Endothelial cell (in vitro differentiated cells): ENCODE results near the gene GCNT4. TPM values are rescaled to one million over a fixed set of nuclear protein-coding genes. Genes with fewer than 3 reads are reported as not detected.
"Not testable (repeated sequence)": the region's sequence is repeated elsewhere in the genome, so short reads cannot be mapped to it uniquely, and the experiment has no call there.

Experiments
- DNase-seq: peaks from one replicate; pipeline ENCODE4 v3.0.0; 2021; ENCODE audit warnings: low spot score
- H3K27ac Mint-ChIP-seq: one replicate; pipeline ENCODE4 v1.8.0; 2021; ENCODE audit warnings: mixed read lengths, inconsistent platforms; ENCODE audit not compliant: unreplicated experiment
- H3K27me3 Mint-ChIP-seq: one replicate; pipeline ENCODE4 v1.8.0; 2021; ENCODE audit warnings: mild to moderate bottlenecking, moderate library complexity, mixed read lengths, inconsistent platforms; ENCODE audit not compliant: unreplicated experiment
- H3K36me3 Mint-ChIP-seq: one replicate; pipeline ENCODE4 v1.8.0; 2021; ENCODE audit warnings: mild to moderate bottlenecking, low read depth, mixed read lengths, inconsistent platforms; ENCODE audit not compliant: unreplicated experiment
- H3K4me1 Mint-ChIP-seq: one replicate; pipeline ENCODE4 v1.8.0; 2021; ENCODE audit warnings: mild to moderate bottlenecking, mixed read lengths, inconsistent platforms; ENCODE audit not compliant: unreplicated experiment
- H3K4me3 Mint-ChIP-seq: one replicate; pipeline ENCODE4 v1.8.0; 2021; ENCODE audit warnings: mild to moderate bottlenecking, mixed read lengths, inconsistent platforms; ENCODE audit not compliant: unreplicated experiment
- H3K9me3 Mint-ChIP-seq: one replicate; pipeline ENCODE4 v1.8.0; 2021; ENCODE audit warnings: mixed read lengths, inconsistent platforms; ENCODE audit not compliant: unreplicated experiment
- long read RNA-seq: library from polyadenylated mRNA; unstranded; transcript quantifications from one replicate; pipeline ENCODE4 v2.0.0, GENCODE V29; 2020; ENCODE audit not compliant: unreplicated experiment
- total RNA-seq: library from RNA; stranded (reverse); fragmentation: NEBNext Ultra II Directional; extraction: Animal tissue kit (Norgen Biotek cat#: 25700); gene quantifications from one replicate; pipeline ENCODE4 v1.2.1, GENCODE V29; 2021; ENCODE audit not compliant: unreplicated experiment
- TF ChIP-seq, protein P1 (sequence below): fragments of 200-600 bp; sonication (generic); IDR thresholded peaks from one replicate; pipeline ENCODE4 v1.5.0; 2021; ENCODE audit warnings: antibody characterized with exemption; ENCODE audit not compliant: unreplicated experiment

Gene GCNT4, protein sequence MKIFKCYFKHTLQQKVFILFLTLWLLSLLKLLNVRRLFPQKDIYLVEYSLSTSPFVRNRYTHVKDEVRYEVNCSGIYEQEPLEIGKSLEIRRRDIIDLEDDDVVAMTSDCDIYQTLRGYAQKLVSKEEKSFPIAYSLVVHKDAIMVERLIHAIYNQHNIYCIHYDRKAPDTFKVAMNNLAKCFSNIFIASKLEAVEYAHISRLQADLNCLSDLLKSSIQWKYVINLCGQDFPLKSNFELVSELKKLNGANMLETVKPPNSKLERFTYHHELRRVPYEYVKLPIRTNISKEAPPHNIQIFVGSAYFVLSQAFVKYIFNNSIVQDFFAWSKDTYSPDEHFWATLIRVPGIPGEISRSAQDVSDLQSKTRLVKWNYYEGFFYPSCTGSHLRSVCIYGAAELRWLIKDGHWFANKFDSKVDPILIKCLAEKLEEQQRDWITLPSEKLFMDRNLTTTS
- total RNA-seq = 0.54 TPM
- long read RNA-seq, full-length matches to known transcripts = 1 of 1 reads
- long read RNA-seq, partial matches to known transcripts = 0 of 1 reads
- long read RNA-seq, other reads (novel, unspliced or antisense) = 0 of 1 reads

DNA sequence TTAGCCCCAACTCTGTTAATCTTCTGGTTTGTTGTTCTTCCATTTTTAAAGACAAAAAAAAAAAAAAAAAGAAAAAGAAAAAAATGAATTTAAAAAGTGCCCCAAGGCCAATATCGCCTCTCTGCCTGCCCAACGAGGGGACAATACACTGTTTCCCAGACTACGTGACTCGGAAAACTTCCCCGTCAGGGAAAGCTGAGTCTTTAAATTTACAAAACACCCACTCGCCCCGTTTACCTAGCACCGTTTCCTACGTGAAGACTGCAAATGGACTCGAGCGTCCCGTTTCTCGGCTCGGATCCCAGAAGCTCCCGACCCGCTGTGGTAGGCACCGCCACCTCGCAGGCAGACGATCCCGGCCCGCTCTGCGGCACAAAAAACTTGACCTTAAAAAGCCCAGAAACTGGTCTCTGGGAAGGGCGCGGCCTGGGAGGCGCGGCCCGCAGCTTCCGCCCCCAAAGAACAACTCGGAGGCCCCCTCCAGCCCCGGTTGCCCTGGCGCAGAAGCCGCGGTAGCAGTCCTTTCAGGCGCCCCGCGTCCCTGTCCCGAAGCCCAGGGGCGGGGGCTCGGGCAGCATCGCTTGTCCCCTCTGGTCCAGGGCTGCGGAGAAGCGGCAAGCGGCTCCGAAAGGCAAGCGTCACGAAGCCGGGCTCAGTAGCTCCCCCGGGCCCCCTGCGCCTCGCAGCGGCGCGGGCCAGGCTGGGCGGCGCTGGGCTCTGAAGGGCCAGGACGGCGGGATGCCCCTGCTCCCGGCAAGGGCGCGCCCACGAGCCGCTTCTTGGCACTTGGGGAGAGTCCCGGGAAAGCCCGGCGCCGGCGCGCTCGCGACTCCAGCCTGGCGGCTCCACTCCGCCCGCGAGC lies at the start of gene GCNT4:
TSS of gene GCNT4 (minus strand) at position 367 of the 862 bp plus-strand sequence. CDS start 22,521 bp downstream, outside the sequence.
- no peaks in the 10 kb centered on the region for H3K36me3 Mint-ChIP-seq
- H3K4me1 Mint-ChIP-seq = peaks cover 31% of the 10 kb centered on the region
- TF ChIP-seq, protein P1, sequence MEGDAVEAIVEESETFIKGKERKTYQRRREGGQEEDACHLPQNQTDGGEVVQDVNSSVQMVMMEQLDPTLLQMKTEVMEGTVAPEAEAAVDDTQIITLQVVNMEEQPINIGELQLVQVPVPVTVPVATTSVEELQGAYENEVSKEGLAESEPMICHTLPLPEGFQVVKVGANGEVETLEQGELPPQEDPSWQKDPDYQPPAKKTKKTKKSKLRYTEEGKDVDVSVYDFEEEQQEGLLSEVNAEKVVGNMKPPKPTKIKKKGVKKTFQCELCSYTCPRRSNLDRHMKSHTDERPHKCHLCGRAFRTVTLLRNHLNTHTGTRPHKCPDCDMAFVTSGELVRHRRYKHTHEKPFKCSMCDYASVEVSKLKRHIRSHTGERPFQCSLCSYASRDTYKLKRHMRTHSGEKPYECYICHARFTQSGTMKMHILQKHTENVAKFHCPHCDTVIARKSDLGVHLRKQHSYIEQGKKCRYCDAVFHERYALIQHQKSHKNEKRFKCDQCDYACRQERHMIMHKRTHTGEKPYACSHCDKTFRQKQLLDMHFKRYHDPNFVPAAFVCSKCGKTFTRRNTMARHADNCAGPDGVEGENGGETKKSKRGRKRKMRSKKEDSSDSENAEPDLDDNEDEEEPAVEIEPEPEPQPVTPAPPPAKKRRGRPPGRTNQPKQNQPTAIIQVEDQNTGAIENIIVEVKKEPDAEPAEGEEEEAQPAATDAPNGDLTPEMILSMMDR = no peak
- peak; percentile 51 for DNase-seq
- H3K9me3 Mint-ChIP-seq = no peaks in the 10 kb centered on the region
- H3K4me3 Mint-ChIP-seq = peak within 1 kb of the TSS; percentile 89
- H3K27me3 Mint-ChIP-seq = peaks cover 16% of the 10 kb centered on the region
- no peak within 1 kb of the TSS for H3K27ac Mint-ChIP-seq

DNA sequence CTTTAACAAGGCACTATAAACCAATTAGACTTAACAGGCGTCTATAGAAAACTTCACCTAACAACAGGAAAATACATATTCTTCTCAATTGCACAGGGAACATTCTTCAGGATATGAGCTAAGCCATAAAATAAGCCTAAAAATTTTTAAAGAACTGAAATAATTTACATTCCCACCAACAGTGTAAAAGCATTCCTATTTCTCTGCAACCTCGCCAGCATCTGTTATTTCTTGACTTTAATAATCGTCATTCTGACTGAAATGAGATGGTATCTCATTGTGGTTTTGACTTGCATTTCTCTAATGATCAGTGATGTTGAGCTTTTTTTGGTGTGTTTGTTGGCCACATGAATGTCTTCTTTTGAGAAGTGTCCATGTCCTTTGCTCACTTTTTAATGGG lies 43.6 kb upstream of the GCNT4 start:
- H3K9me3 Mint-ChIP-seq, H3K4me3 Mint-ChIP-seq: not testable (repeated sequence)

DNA sequence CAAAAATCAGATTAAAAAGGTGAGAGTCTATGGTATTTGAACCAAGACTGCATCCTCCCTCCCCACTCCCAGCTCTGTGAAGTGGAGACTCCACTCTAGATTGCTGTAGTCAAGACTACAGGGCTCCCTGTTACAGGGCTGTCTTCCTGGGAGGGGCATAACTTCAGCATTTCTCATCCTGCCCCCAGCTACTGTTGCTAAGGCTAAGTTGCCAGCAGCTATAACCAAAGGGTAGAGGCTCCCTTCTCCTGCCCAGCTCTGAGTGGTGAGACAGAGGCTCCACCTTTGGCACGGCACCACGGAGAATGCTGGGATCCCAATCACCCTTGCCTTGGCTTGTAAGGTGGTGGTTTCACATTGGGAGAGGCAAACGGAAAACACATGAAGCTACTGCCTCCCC lies 39.2 kb upstream of the GCNT4 start:
- Mint-ChIP-seq H3K9me3 (no peaks in the 10 kb centered on the region), H3K4me1 (no peaks in the 10 kb centered on the region), H3K27ac (no peak overlapping the region), H3K36me3 (no peaks in the 10 kb centered on the region), H3K4me3 (no peak overlapping the region), H3K27me3 (no peaks in the 10 kb centered on the region)
- TF ChIP-seq, protein P1 = no peak
- no peak for DNase-seq

More for the DNA sequence above, 43.6 kb upstream of the GCNT4 start:
- H3K4me1 Mint-ChIP-seq, H3K36me3 Mint-ChIP-seq, H3K27ac Mint-ChIP-seq, DNase-seq, H3K27me3 Mint-ChIP-seq: not testable (repeated sequence)

DNA sequence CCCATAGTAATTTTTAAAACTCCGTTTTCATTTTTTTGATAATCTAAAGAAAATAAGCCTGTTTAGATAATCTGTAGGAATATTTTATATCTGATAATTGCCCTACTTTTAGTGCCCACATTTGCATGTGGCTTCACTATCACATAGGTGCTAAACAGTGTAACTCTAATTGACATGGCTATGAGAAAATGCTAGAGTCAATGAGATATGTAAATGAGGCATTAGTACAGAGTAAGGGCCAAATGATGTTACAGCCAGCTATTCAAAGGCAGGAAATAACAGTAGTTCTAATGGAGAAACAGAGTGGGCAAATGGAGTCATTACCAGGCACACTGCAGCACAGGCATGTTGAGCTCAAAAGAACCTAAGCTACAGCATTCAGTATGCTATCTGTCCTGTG lies 37.3 kb upstream of the GCNT4 start:
- Mint-ChIP-seq H3K36me3 (no peaks in the 10 kb centered on the region), H3K27ac (no peak overlapping the region), H3K27me3 (no peaks in the 10 kb centered on the region), H3K9me3 (no peaks in the 10 kb centered on the region), H3K4me1 (no peaks in the 10 kb centered on the region), H3K4me3 (no peak overlapping the region)
- TF ChIP-seq, protein P1 = no peak
- DNase-seq = no peak

DNA sequence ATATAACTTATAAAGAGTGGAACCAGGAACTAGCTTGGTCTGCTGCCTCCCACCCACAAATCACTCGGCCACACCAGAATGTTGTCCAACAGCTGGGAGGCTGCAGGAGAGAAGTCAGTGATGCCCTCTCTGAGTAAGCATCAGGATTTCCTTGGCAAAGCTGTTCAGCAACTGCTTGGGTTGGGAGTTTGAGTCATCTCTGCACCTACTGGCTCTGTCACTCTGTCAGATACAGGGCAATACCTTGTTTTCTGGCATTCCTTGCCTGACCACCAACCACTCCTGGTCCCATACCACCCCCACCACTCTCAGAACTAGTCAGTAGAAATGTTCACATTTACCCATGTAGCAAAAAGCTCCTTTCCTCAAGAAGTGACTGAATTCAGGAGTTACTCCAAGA lies 36.8 kb upstream of the GCNT4 start:
- Mint-ChIP-seq H3K27me3 (no peaks in the 10 kb centered on the region), H3K4me3 (no peak overlapping the region), H3K4me1 (no peaks in the 10 kb centered on the region), H3K36me3 (no peaks in the 10 kb centered on the region), H3K27ac (no peak overlapping the region), H3K9me3 (no peaks in the 10 kb centered on the region)
- TF ChIP-seq, protein P1 = no peak
- no peak for DNase-seq
